ENCODE results near the gene SEMA5A.

Gene SEMA5A

GRCh38 chr5:9431496-9432258 lies 114.2 kb downstream of the SEMA5A start:
- H3K9me3 Mint-ChIP-seq, result no peaks in the 10 kb centered on the region
- no peaks in the 10 kb centered on the region for H3K27me3 Mint-ChIP-seq (ENCODE audit: low read depth)
- H3K36me3 Mint-ChIP-seq (ENCODE audit: low read depth), result no peaks in the 10 kb centered on the region
- no peak overlapping the region for H3K27ac Mint-ChIP-seq
- H3K4me3 Mint-ChIP-seq, result no peak overlapping the region
- no peaks in the 10 kb centered on the region for H3K4me1 Mint-ChIP-seq (ENCODE audit: low read depth)

GRCh38 chr5:9431151-9431495 lies 114.8 kb downstream of the SEMA5A start:
- no peaks in the 10 kb centered on the region for H3K9me3 Mint-ChIP-seq
- no peaks in the 10 kb centered on the region for H3K27me3 Mint-ChIP-seq (ENCODE audit: low read depth)

GRCh38 chr5:9430306-9430705 lies 115.6 kb downstream of the SEMA5A start:
- Mint-ChIP-seq H3K4me1 (ENCODE audit: low read depth) (no peaks in the 10 kb centered on the region), H3K4me3 (no peak overlapping the region), H3K36me3 (ENCODE audit: low read depth) (no peaks in the 10 kb centered on the region), H3K27me3 (ENCODE audit: low read depth) (no peaks in the 10 kb centered on the region), H3K27ac (no peak overlapping the region), H3K9me3 (peaks cover under 1% of the 10 kb centered on the region)

More at GRCh38 chr5:9431151-9431495, 114.8 kb downstream of the SEMA5A start:
- Mint-ChIP-seq H3K4me1 (ENCODE audit: low read depth) (no peaks in the 10 kb centered on the region), H3K4me3 (no peak overlapping the region), H3K27ac (no peak overlapping the region), H3K36me3 (ENCODE audit: low read depth) (no peaks in the 10 kb centered on the region)

- Mint-ChIP-seq H3K9me3 (peaks cover 4% of the 10 kb centered on the region), H3K27ac (no peak overlapping the region), H3K4me1 (ENCODE audit: low read depth) (no peaks in the 10 kb centered on the region), H3K36me3 (ENCODE audit: low read depth) (no peaks in the 10 kb centered on the region), H3K4me3 (no peak overlapping the region), H3K27me3 (ENCODE audit: low read depth) (no peaks in the 10 kb centered on the region)
These were observed 116.1 kb downstream of the SEMA5A start for GRCh38 chr5:9429691-9430215.

- H3K27me3 Mint-ChIP-seq (ENCODE audit: low read depth), result no peaks in the 10 kb centered on the region
- no peak overlapping the region for H3K4me3 Mint-ChIP-seq
- H3K9me3 Mint-ChIP-seq, result peaks cover 4% of the 10 kb centered on the region
- H3K27ac Mint-ChIP-seq, result no peak overlapping the region
- no peaks in the 10 kb centered on the region for H3K36me3 Mint-ChIP-seq (ENCODE audit: low read depth)
- no peaks in the 10 kb centered on the region for H3K4me1 Mint-ChIP-seq (ENCODE audit: low read depth)
These were observed 117.6 kb downstream of the SEMA5A start for GRCh38 chr5:9428272-9428671.

- Mint-ChIP-seq H3K36me3 (ENCODE audit: low read depth) (no peaks in the 10 kb centered on the region), H3K4me1 (ENCODE audit: low read depth) (no peaks in the 10 kb centered on the region), H3K27ac (no peak overlapping the region), H3K4me3 (no peak overlapping the region), H3K27me3 (ENCODE audit: low read depth) (no peaks in the 10 kb centered on the region), H3K9me3 (peaks cover 4% of the 10 kb centered on the region)
These were observed 120.2 kb downstream of the SEMA5A start for GRCh38 chr5:9425710-9426109.

- Mint-ChIP-seq H3K9me3 (peaks cover 15% of the 10 kb centered on the region), H3K36me3 (ENCODE audit: low read depth) (no peaks in the 10 kb centered on the region), H3K27ac (no peak overlapping the region), H3K4me1 (ENCODE audit: low read depth) (no peaks in the 10 kb centered on the region), H3K27me3 (ENCODE audit: low read depth) (no peaks in the 10 kb centered on the region), H3K4me3 (no peak overlapping the region)
These were observed 122.3 kb downstream of the SEMA5A start for GRCh38 chr5:9423571-9423970.

- no peaks in the 10 kb centered on the region for H3K36me3 Mint-ChIP-seq (ENCODE audit: low read depth)
- no peaks in the 10 kb centered on the region for H3K27me3 Mint-ChIP-seq (ENCODE audit: low read depth)
- no peak overlapping the region for H3K4me3 Mint-ChIP-seq
- no peak overlapping the region for H3K27ac Mint-ChIP-seq
- peaks cover 18% of the 10 kb centered on the region for H3K9me3 Mint-ChIP-seq
- no peaks in the 10 kb centered on the region for H3K4me1 Mint-ChIP-seq (ENCODE audit: low read depth)
These were observed 124.0 kb downstream of the SEMA5A start for GRCh38 chr5:9421884-9422283.

- Mint-ChIP-seq H3K9me3 (peaks cover 14% of the 10 kb centered on the region), H3K4me3 (no peak overlapping the region), H3K4me1 (ENCODE audit: low read depth) (no peaks in the 10 kb centered on the region), H3K27ac (no peak overlapping the region), H3K36me3 (ENCODE audit: low read depth) (no peaks in the 10 kb centered on the region), H3K27me3 (ENCODE audit: low read depth) (no peaks in the 10 kb centered on the region)
These were observed 126.1 kb downstream of the SEMA5A start for GRCh38 chr5:9419794-9420193.

- H3K9me3 Mint-ChIP-seq, result peaks cover 14% of the 10 kb centered on the region
- H3K27ac Mint-ChIP-seq, result no peak overlapping the region
- H3K27me3 Mint-ChIP-seq (ENCODE audit: low read depth), result no peaks in the 10 kb centered on the region
- H3K36me3 Mint-ChIP-seq (ENCODE audit: low read depth), result no peaks in the 10 kb centered on the region
- no peaks in the 10 kb centered on the region for H3K4me1 Mint-ChIP-seq (ENCODE audit: low read depth)
- H3K4me3 Mint-ChIP-seq, result no peak overlapping the region
These were observed 130.3 kb downstream of the SEMA5A start for GRCh38 chr5:9415566-9415965.

- Mint-ChIP-seq H3K4me3 (no peak overlapping the region), H3K27me3 (ENCODE audit: low read depth) (no peaks in the 10 kb centered on the region), H3K9me3 (peaks cover 14% of the 10 kb centered on the region), H3K4me1 (ENCODE audit: low read depth) (no peaks in the 10 kb centered on the region), H3K27ac (no peak overlapping the region), H3K36me3 (ENCODE audit: low read depth) (no peaks in the 10 kb centered on the region)
These were observed 130.8 kb downstream of the SEMA5A start for GRCh38 chr5:9415091-9415490.

- H3K4me1 Mint-ChIP-seq (ENCODE audit: low read depth), result no peaks in the 10 kb centered on the region
- no peak overlapping the region for H3K4me3 Mint-ChIP-seq
- H3K36me3 Mint-ChIP-seq (ENCODE audit: low read depth), result no peaks in the 10 kb centered on the region
- no peak overlapping the region for H3K27ac Mint-ChIP-seq
- H3K27me3 Mint-ChIP-seq (ENCODE audit: low read depth), result no peaks in the 10 kb centered on the region
- H3K9me3 Mint-ChIP-seq, result no peaks in the 10 kb centered on the region
These were observed 134.7 kb downstream of the SEMA5A start for GRCh38 chr5:9411142-9411541.

GRCh38 chr5:9409413-9409960 lies 136.4 kb downstream of the SEMA5A start:
- no peaks in the 10 kb centered on the region for H3K36me3 Mint-ChIP-seq (ENCODE audit: low read depth)
- no peaks in the 10 kb centered on the region for H3K4me1 Mint-ChIP-seq (ENCODE audit: low read depth)
- no peak overlapping the region for H3K4me3 Mint-ChIP-seq
- no peaks in the 10 kb centered on the region for H3K27me3 Mint-ChIP-seq (ENCODE audit: low read depth)
- no peaks in the 10 kb centered on the region for H3K9me3 Mint-ChIP-seq
- no peak overlapping the region for H3K27ac Mint-ChIP-seq

- Mint-ChIP-seq H3K27me3 (ENCODE audit: low read depth) (no peaks in the 10 kb centered on the region), H3K4me1 (ENCODE audit: low read depth) (no peaks in the 10 kb centered on the region), H3K9me3 (no peaks in the 10 kb centered on the region)
These were observed 136.9 kb downstream of the SEMA5A start for GRCh38 chr5:9408964-9409363.

GRCh38 chr5:9405196-9405754 lies 140.6 kb downstream of the SEMA5A start:
- no peaks in the 10 kb centered on the region for H3K27me3 Mint-ChIP-seq (ENCODE audit: low read depth)
- H3K4me1 Mint-ChIP-seq (ENCODE audit: low read depth), result no peaks in the 10 kb centered on the region
- no peaks in the 10 kb centered on the region for H3K36me3 Mint-ChIP-seq (ENCODE audit: low read depth)
- H3K27ac Mint-ChIP-seq, result no peak overlapping the region
- H3K9me3 Mint-ChIP-seq, result peaks cover 4% of the 10 kb centered on the region
- H3K4me3 Mint-ChIP-seq, result no peak overlapping the region

More at GRCh38 chr5:9408964-9409363, 136.9 kb downstream of the SEMA5A start:
- Mint-ChIP-seq H3K4me3 (no peak overlapping the region), H3K36me3 (ENCODE audit: low read depth) (no peaks in the 10 kb centered on the region), H3K27ac (no peak overlapping the region)
